SK-N-MC (cell line): ENCODE results near the gene SCN4A.
"Not testable (repeated sequence)": the region's sequence is repeated elsewhere in the genome, so short reads cannot be mapped to it uniquely, and the experiment has no call there.

Experiments used
- EZH2 ChIP-seq: fragments of 200-600 bp; sonication (generic); IDR thresholded peaks from one replicate; pipeline ENCODE4 v1.6.1; 2017; ENCODE audit warnings: antibody characterized with exemption
- POLR2AphosphoS5 ChIP-seq: IDR thresholded peaks from 2 replicates; pipeline ENCODE4 v1.6.1; 2012; ENCODE audit warnings: mild to moderate bottlenecking, low read depth, low read length, borderline replicate concordance

GRCh38 chr17:64019551-64019961, 46.8 kb upstream of the SCN4A start:
- not testable (repeated sequence) for TF ChIP-seq POLR2AphosphoS5, EZH2
